SK-N-SH treated with all-trans-retinoic acid at 6 μM for 48 hours (cell line): Measurements from ENCODE around the gene SCNN1B.

Experiments
- CREB5 ChIP-seq: fragments of 250-450 bp; sonication (Bioruptor Pico); IDR thresholded peaks from 2 replicates; pipeline ENCODE4 v1.5.1; 2020; ENCODE audit warnings: low read depth, mild to moderate bottlenecking, moderate library complexity
- ISL1 ChIP-seq: fragments of 250-450 bp; sonication (Bioruptor Pico); IDR thresholded peaks from 2 replicates; pipeline ENCODE4 v2.1.2; 2022; ENCODE audit warnings: mild to moderate bottlenecking, moderate library complexity
- PATZ1 ChIP-seq: fragments of 250-450 bp; sonication (Bioruptor Pico); IDR thresholded peaks from 2 replicates; pipeline ENCODE4 v1.8.0; 2020; ENCODE audit warnings: mild to moderate bottlenecking, moderate library complexity, borderline replicate concordance
- POU6F1 ChIP-seq: fragments of 250-450 bp; sonication (Bioruptor Pico); IDR thresholded peaks from 2 replicates; pipeline ENCODE4 v1.8.0; 2021; ENCODE audit warnings: low read depth, mild to moderate bottlenecking, moderate library complexity, borderline replicate concordance
- RARB ChIP-seq: fragments of 250-450 bp; sonication (Bioruptor Pico); IDR thresholded peaks from 2 replicates; pipeline ENCODE4 v1.8.0; 2021; ENCODE audit warnings: mild to moderate bottlenecking, moderate library complexity
- TCF4 ChIP-seq: fragments of 250-450 bp; sonication (Bioruptor Pico); IDR thresholded peaks from 2 replicates; pipeline ENCODE4 v1.8.0; 2021; ENCODE audit warnings: mild to moderate bottlenecking, moderate library complexity, borderline replicate concordance
- TOX ChIP-seq: fragments of 250-450 bp; sonication (Bioruptor Pico); IDR thresholded peaks from 2 replicates; pipeline ENCODE4 v1.8.0; 2021; ENCODE audit warnings: mild to moderate bottlenecking, moderate library complexity, borderline replicate concordance
- ZC3H10 ChIP-seq: fragments of 250-450 bp; sonication (Bioruptor Pico); IDR thresholded peaks from 2 replicates; pipeline ENCODE4 v1.5.1; 2021; ENCODE audit warnings: mild to moderate bottlenecking, moderate library complexity

GRCh38 chr16:23293016-23293415, 9.1 kb upstream of the SCNN1B start:
- TF ChIP-seq PATZ1 (no peak), TOX (no peak), POU6F1 (no peak), RARB (CRISPR knock-in tag) (no peak), ISL1 (no peak), CREB5 (CRISPR knock-in tag) (no peak), TCF4 (no peak), ZC3H10 (CRISPR knock-in tag) (no peak)
